Dedifferentiated amniotic fluid mesenchymal stem cell (primary cell): ENCODE data around the gene FAXC.

ENCODE experiments used
- DNase-seq: peaks from one replicate; pipeline ENCODE4 v3.0.0-alpha.2; 2016; ENCODE audit errors: extremely low spot score

Gene FAXC

GRCh38 chr6:99349171-99350141 is at the start of gene FAXC:
FAXC (minus strand) TSS chr6:99349674; CDS start chr6:99349372, 302 bp downstream.
- no peak for DNase-seq

- no peak for DNase-seq
Measured at GRCh38 chr6:99397287-99397686, 47.8 kb upstream of the FAXC start.

- DNase-seq = peak; percentile 66
Measured at GRCh38 chr6:99393698-99394531, 44.4 kb upstream of the FAXC start, which contains the start of gene COQ3. COQ3 (minus strand) TSS chr6:99394195; CDS start chr6:99394179, 16 bp downstream.

GRCh38 chr6:99393366-99393697 is 43.9 kb upstream of the FAXC start:
- DNase-seq = no peak

GRCh38 chr6:99390896-99391295 is 41.4 kb upstream of the FAXC start:
- DNase-seq = no peak

GRCh38 chr6:99384507-99384906 is 35.0 kb upstream of the FAXC start:
- DNase-seq = no peak

- no peak for DNase-seq
Measured at GRCh38 chr6:99378636-99379035, 29.2 kb upstream of the FAXC start.

- DNase-seq = no peak
Measured at GRCh38 chr6:99369533-99369932, 20.1 kb upstream of the FAXC start.

GRCh38 chr6:99366852-99367251 is 17.4 kb upstream of the FAXC start:
- DNase-seq = no peak

GRCh38 chr6:99364026-99364425 is 14.6 kb upstream of the FAXC start:
- DNase-seq = no peak

- no peak for DNase-seq
Measured at GRCh38 chr6:99362678-99363268, 13.3 kb upstream of the FAXC start.

- no peak for DNase-seq
Measured at GRCh38 chr6:99359800-99360199, 10.3 kb upstream of the FAXC start.

- DNase-seq = no peak
Measured at GRCh38 chr6:99356641-99357040, 7.2 kb upstream of the FAXC start.

GRCh38 chr6:99354983-99355382 is 5.5 kb upstream of the FAXC start:
- no peak for DNase-seq

GRCh38 chr6:99353126-99353525 is 3.7 kb upstream of the FAXC start:
- DNase-seq = no peak

- no peak for DNase-seq
Measured at GRCh38 chr6:99350573-99350972, 1.1 kb upstream of the FAXC start.

GRCh38 chr6:99348288-99349170 is 945 bp downstream of the FAXC start:
- no peak for DNase-seq

- DNase-seq = no peak
Measured at GRCh38 chr6:99347804-99348203, 1.7 kb downstream of the FAXC start.

- no peak for DNase-seq
Measured at GRCh38 chr6:99346595-99346994, 2.9 kb downstream of the FAXC start.

GRCh38 chr6:99345164-99345563 is 4.3 kb downstream of the FAXC start:
- no peak for DNase-seq

- DNase-seq = peak; percentile 37
Measured at GRCh38 chr6:99344289-99344688, 5.2 kb downstream of the FAXC start.
